H1 (cell line): ENCODE results near the gene SHISA9. TPM values are rescaled to one million over a fixed set of nuclear protein-coding genes. Genes with fewer than 3 reads are reported as not detected.

Experiments used
- CEBPB ChIP-seq: IDR thresholded peaks from 2 replicates; pipeline ENCODE4 v1.6.1; 2012; ENCODE audit warnings: low read depth, low read length
- CHD7 ChIP-seq: fragments of 300-600 bp; sonication (generic); IDR thresholded peaks from 2 replicates; pipeline ENCODE4 v1.7.1; 2012; ENCODE audit warnings: low read length, moderate library complexity, mild to moderate bottlenecking, inconsistent platforms; ENCODE audit not compliant: insufficient replicate concordance
- CTBP2 ChIP-seq: IDR thresholded peaks from 2 replicates; pipeline ENCODE4 v1.7.0; 2011; ENCODE audit warnings: borderline replicate concordance, mild to moderate bottlenecking, moderate library complexity, mixed read lengths, low read length; ENCODE audit not compliant: insufficient read depth, insufficient read length
- EGR1 ChIP-seq: IDR thresholded peaks from 2 replicates; pipeline ENCODE4 v1.6.1; 2011; ENCODE audit warnings: low read depth, low read length, borderline replicate concordance
- EZH2 ChIP-seq: fragments of 200-600 bp; sonication (generic); IDR thresholded peaks from 2 replicates; pipeline ENCODE4 v1.7.1; 2012; ENCODE audit warnings: low read depth, mild to moderate bottlenecking, moderate library complexity, low read length, inconsistent platforms; ENCODE audit not compliant: severe bottlenecking
- GABPA ChIP-seq: IDR thresholded peaks from 2 replicates; pipeline ENCODE4 v1.6.1; 2011; ENCODE audit warnings: mild to moderate bottlenecking, low read length, moderate library complexity, borderline replicate concordance; ENCODE audit not compliant: insufficient read depth
- KDM5A ChIP-seq: fragments of 200-600 bp; IDR thresholded peaks from 2 replicates; pipeline ENCODE4 v1.7.1; 2012; ENCODE audit warnings: mild to moderate bottlenecking, low read length, inconsistent platforms, mixed read lengths
- MAFK ChIP-seq: IDR thresholded peaks from 2 replicates; pipeline ENCODE4 v1.6.1; 2012; ENCODE audit warnings: low read depth, mild to moderate bottlenecking, improper control_type of control experiment, low read length
- RNF2 ChIP-seq: fragments of 200-900, 300-1000 bp; sonication (generic); IDR thresholded peaks from 2 replicates; pipeline ENCODE4 v1.7.1; 2016; ENCODE audit warnings: borderline replicate concordance, low read depth, mild to moderate bottlenecking, antibody characterized with exemption, low read length; ENCODE audit not compliant: poor library complexity, severe bottlenecking; ENCODE audit errors: missing control alignments
- SAP30 ChIP-seq: fragments of 300-600 bp; sonication (generic); IDR thresholded peaks from 2 replicates; pipeline ENCODE4 v1.7.1; 2012; ENCODE audit warnings: low read length, moderate library complexity, mild to moderate bottlenecking, inconsistent platforms; ENCODE audit not compliant: insufficient read depth, insufficient replicate concordance
- SP1 ChIP-seq: IDR thresholded peaks from 2 replicates; pipeline ENCODE4 v1.6.1; 2011; ENCODE audit warnings: low read depth, low read length
- SP2 ChIP-seq: IDR thresholded peaks from 2 replicates; pipeline ENCODE4 v1.6.1; 2012; ENCODE audit warnings: mild to moderate bottlenecking, low read length, inconsistent platforms
- polyA plus RNA-seq, 7 experiments: library from polyadenylated mRNA; depleted of rRNA in 3 of 7; stranded (reverse) in 5 of 7; unstranded in 2 of 7; fragments of >200 nt in 5 of 7; fragments of 200-250 nt in 2 of 7; gene quantifications; 1 replicate in 5 of 7; 2 replicates in 1 of 7; 4 replicates in 1 of 7; pipeline versions ENCODE4 v1.2.1 to v1.2.3, GENCODE V29; 2011 to 2013; ENCODE audit warnings: missing spikeins in 2 of 7, mixed read lengths in 2 of 7
- total RNA-seq: library from RNA; stranded (reverse); fragmentation: NEBNext Ultra II Directional; extraction: Animal tissue kit (Norgen Biotek cat#: 25700); gene quantifications from 2 replicates; pipeline ENCODE4 v1.2.1, GENCODE V29; 2021

Gene SHISA9
- total and polyA plus RNA-seq, 2 of the 8 experiments (the other 6 are each of a cell fraction or from before 2014, with no cell fraction given) = 25.6 to 39.8 TPM

- TF ChIP-seq CHD7 (no peak), SP2 (no peak), CEBPB (no peak), MAFK (no peak), RNF2 (no peak), CTBP2 (no peak), KDM5A (no peak), EGR1 (no peak), EZH2 (no peak), SP1 (no peak), SAP30 (no peak), GABPA (no peak)
Measured at GRCh38 chr16:13130586-13130985, 229.2 kb downstream of the SHISA9 start (continued).
